Astrocyte (in vitro differentiated cells and primary cell): ENCODE results near the gene KIR3DL3. TPM values are rescaled to one million over a fixed set of nuclear protein-coding genes. Genes with fewer than 3 reads are reported as not detected.
"Not testable (repeated sequence)": the region's sequence is repeated elsewhere in the genome, so short reads cannot be mapped to it uniquely, and the experiment has no call there.

Experiments
- DNase-seq: peaks from one replicate; pipeline ENCODE4 v3.0.0-alpha.2; 2010; ENCODE audit warnings: low read depth
- FAIRE-seq: peaks from 2 replicates; lab custom pipeline; 2011; peaks lifted over from hg19 to GRCh38; lab: Jason Lieb, UNC
- H2AFZ ChIP-seq: 2 replicates; pipeline ENCODE4 v1.6.0; 2012; ENCODE audit warnings: low read depth, low read length, inconsistent platforms
- H3K27ac ChIP-seq: 2 replicates; pipeline ENCODE4 v1.5.1; 2011; ENCODE audit warnings: low read depth, low read length, inconsistent platforms
- H3K27me3 ChIP-seq: 2 replicates; pipeline ENCODE4 v1.6.0; 2011; ENCODE audit warnings: low read length, inconsistent platforms; ENCODE audit not compliant: insufficient read depth
- H3K36me3 ChIP-seq: 2 replicates; pipeline ENCODE4 v1.5.1; 2011; ENCODE audit warnings: low read length, inconsistent platforms; ENCODE audit not compliant: insufficient read depth
- H3K4me1 ChIP-seq: 2 replicates; pipeline ENCODE4 v1.5.1; 2011; ENCODE audit warnings: low read length, inconsistent platforms; ENCODE audit not compliant: insufficient read depth
- H3K4me2 ChIP-seq: 2 replicates; pipeline ENCODE4 v1.6.0; 2012; ENCODE audit warnings: low read length, inconsistent platforms
- H3K4me3 ChIP-seq: 2 replicates; pipeline ENCODE4 v1.5.1; 2011; ENCODE audit warnings: low read depth, mild to moderate bottlenecking, low read length, inconsistent platforms; ENCODE audit not compliant: insufficient read depth
- H3K79me2 ChIP-seq: 2 replicates; pipeline ENCODE4 v1.6.0; 2012; ENCODE audit warnings: mild to moderate bottlenecking, low read length, inconsistent platforms; ENCODE audit not compliant: insufficient read depth
- H3K9ac ChIP-seq: 2 replicates; pipeline ENCODE4 v1.6.0; 2012; ENCODE audit warnings: mild to moderate bottlenecking, low read length, inconsistent platforms
- H3K9me3 ChIP-seq: 2 replicates; pipeline ENCODE4 v1.5.1; 2012; ENCODE audit warnings: low read depth, mild to moderate bottlenecking, low read length, inconsistent platforms; ENCODE audit not compliant: insufficient read depth
- H4K20me1 ChIP-seq: 2 replicates; pipeline ENCODE4 v1.6.0; 2012; ENCODE audit warnings: low read length, inconsistent platforms; ENCODE audit not compliant: insufficient read depth
- H3K27ac Mint-ChIP-seq: one replicate; pipeline ENCODE4 v1.8.0; 2021; ENCODE audit warnings: mild to moderate bottlenecking, mixed read lengths; ENCODE audit not compliant: unreplicated experiment
- H3K27me3 Mint-ChIP-seq: one replicate; pipeline ENCODE4 v1.8.0; 2021; ENCODE audit warnings: low read depth, mixed read lengths; ENCODE audit not compliant: unreplicated experiment
- H3K36me3 Mint-ChIP-seq: one replicate; pipeline ENCODE4 v1.8.0; 2021; ENCODE audit warnings: low read depth, mixed read lengths; ENCODE audit not compliant: unreplicated experiment
- H3K4me1 Mint-ChIP-seq: one replicate; pipeline ENCODE4 v1.8.0; 2021; ENCODE audit warnings: low read depth, mixed read lengths; ENCODE audit not compliant: unreplicated experiment
- H3K4me3 Mint-ChIP-seq: one replicate; pipeline ENCODE4 v1.8.0; 2021; ENCODE audit warnings: mild to moderate bottlenecking, moderate library complexity, mixed read lengths; ENCODE audit not compliant: unreplicated experiment
- H3K9me3 Mint-ChIP-seq: one replicate; pipeline ENCODE4 v1.8.0; 2021; ENCODE audit warnings: mild to moderate bottlenecking, mixed read lengths; ENCODE audit not compliant: unreplicated experiment
- EZH2 ChIP-seq: IDR thresholded peaks from 2 replicates; pipeline ENCODE4 v1.6.1; 2012; ENCODE audit warnings: mild to moderate bottlenecking, low read length, inconsistent platforms; ENCODE audit not compliant: insufficient read depth
- total RNA-seq: library from RNA; stranded (reverse); gene quantifications from 2 replicates; pipeline ENCODE4 v1.2.1, GENCODE V29; 2021
- TF ChIP-seq, protein P1 (sequence below): IDR thresholded peaks from 2 replicates; pipeline ENCODE4 v1.5.1; 2011; ENCODE audit warnings: low read depth, mild to moderate bottlenecking, inconsistent platforms, low read length, moderate library complexity; ENCODE audit not compliant: insufficient read depth

The KIR3DL3 gene
- total RNA-seq, 1 donor from 2014 or later: not detected

- no peak overlapping the region for H3K4me3 Mint-ChIP-seq
- Histone ChIP-seq H3K79me2 (no peaks in the 10 kb centered on the region), H3K36me3 (no peaks in the 10 kb centered on the region), H3K9me3 (peaks cover 6% of the 10 kb centered on the region), H3K27me3 (no peaks in the 10 kb centered on the region), H4K20me1 (no peaks in the 10 kb centered on the region), H3K4me3 (no peak overlapping the region), H3K27ac (no peak overlapping the region), H3K9ac (no peak overlapping the region), H3K4me1 (no peaks in the 10 kb centered on the region), H3K4me2 (no peak overlapping the region), H2AFZ (no peak overlapping the region)
- no peak for FAIRE-seq
- DNase-seq: no peak
- TF ChIP-seq, protein P1, sequence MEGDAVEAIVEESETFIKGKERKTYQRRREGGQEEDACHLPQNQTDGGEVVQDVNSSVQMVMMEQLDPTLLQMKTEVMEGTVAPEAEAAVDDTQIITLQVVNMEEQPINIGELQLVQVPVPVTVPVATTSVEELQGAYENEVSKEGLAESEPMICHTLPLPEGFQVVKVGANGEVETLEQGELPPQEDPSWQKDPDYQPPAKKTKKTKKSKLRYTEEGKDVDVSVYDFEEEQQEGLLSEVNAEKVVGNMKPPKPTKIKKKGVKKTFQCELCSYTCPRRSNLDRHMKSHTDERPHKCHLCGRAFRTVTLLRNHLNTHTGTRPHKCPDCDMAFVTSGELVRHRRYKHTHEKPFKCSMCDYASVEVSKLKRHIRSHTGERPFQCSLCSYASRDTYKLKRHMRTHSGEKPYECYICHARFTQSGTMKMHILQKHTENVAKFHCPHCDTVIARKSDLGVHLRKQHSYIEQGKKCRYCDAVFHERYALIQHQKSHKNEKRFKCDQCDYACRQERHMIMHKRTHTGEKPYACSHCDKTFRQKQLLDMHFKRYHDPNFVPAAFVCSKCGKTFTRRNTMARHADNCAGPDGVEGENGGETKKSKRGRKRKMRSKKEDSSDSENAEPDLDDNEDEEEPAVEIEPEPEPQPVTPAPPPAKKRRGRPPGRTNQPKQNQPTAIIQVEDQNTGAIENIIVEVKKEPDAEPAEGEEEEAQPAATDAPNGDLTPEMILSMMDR: no peak
- TF ChIP-seq EZH2: no peak
- H3K9me3 Mint-ChIP-seq: peaks cover 27% of the 10 kb centered on the region
- H3K36me3 Mint-ChIP-seq: no peaks in the 10 kb centered on the region
- no peaks in the 10 kb centered on the region for H3K4me1 Mint-ChIP-seq
- no peaks in the 10 kb centered on the region for H3K27me3 Mint-ChIP-seq
- no peak overlapping the region for H3K27ac Mint-ChIP-seq
Observed at GRCh38 chr19:54729416-54730188, 5.4 kb downstream of the KIR3DL3 start.

GRCh38 chr19:54731191-54731590 is 6.9 kb downstream of the KIR3DL3 start:
- Mint-ChIP-seq H3K9me3 (peaks cover 37% of the 10 kb centered on the region), H3K36me3 (no peaks in the 10 kb centered on the region), H3K4me3 (no peak overlapping the region), H3K27me3 (no peaks in the 10 kb centered on the region), H3K4me1 (no peaks in the 10 kb centered on the region), H3K27ac (no peak overlapping the region)
- H3K79me2 ChIP-seq: no peaks in the 10 kb centered on the region
- H3K4me1 ChIP-seq: no peaks in the 10 kb centered on the region
- H2AFZ ChIP-seq: no peak overlapping the region
- H3K27ac ChIP-seq: no peak overlapping the region
- H3K4me2 ChIP-seq: no peak overlapping the region
- no peaks in the 10 kb centered on the region for H3K36me3 ChIP-seq
- TF ChIP-seq, protein P1: no peak
- TF ChIP-seq EZH2: no peak
- peaks cover 6% of the 10 kb centered on the region for H3K9me3 ChIP-seq
- no peak overlapping the region for H3K4me3 ChIP-seq
- H3K27me3 ChIP-seq: no peaks in the 10 kb centered on the region
- FAIRE-seq (no peak), DNase-seq (no peak)
- H4K20me1 ChIP-seq: no peaks in the 10 kb centered on the region
- H3K9ac ChIP-seq: no peak overlapping the region

DNA sequence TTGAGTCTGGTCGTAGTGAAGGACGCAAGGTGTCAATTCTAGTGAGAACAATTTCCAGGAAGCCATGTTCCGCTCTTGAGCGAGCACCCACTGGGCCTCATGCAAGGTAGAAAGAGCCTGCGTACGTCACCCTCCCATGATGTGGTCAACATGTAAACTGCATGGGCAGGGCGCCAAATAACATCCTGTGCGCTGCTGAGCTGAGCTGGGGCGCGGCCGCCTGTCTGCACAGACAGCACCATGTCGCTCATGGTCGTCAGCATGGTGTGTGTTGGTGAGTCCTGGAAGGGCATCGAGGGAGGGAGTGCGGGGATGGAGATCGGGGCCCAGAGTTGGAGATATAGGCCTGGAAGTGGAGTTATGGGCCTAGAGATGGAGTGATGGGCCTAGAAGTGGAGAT is 14.1 kb downstream of the KIR3DL3 start, which contains the start of gene KIR2DL3:
KIR2DL3 (plus strand) TSS at position 208 of the 400 bp plus-strand sequence; CDS start at position 241, 33 bp downstream.
- not testable (repeated sequence) for DNase-seq, H3K4me3 Mint-ChIP-seq, H3K9ac ChIP-seq, H3K36me3 Mint-ChIP-seq, H3K4me2 ChIP-seq, H3K4me1 Mint-ChIP-seq, H3K27me3 Mint-ChIP-seq, FAIRE-seq, H3K4me3 ChIP-seq, H3K36me3 ChIP-seq, H2AFZ ChIP-seq, H4K20me1 ChIP-seq, H3K9me3 ChIP-seq, H3K4me1 ChIP-seq, H3K27me3 ChIP-seq, H3K27ac ChIP-seq, H3K27ac Mint-ChIP-seq, H3K79me2 ChIP-seq
- peaks cover 27% of the 10 kb centered on the region for H3K9me3 Mint-ChIP-seq
